C4-2B (cell line): Measurements from ENCODE around the gene TMOD1.

Experiments
- H3K27ac ChIP-seq: fragments of 450-650 bp; 2 replicates; pipeline ENCODE4 v1.5.1; 2017
- ZFX ChIP-seq: fragments of 450-650 bp; IDR thresholded peaks from 2 replicates; pipeline ENCODE4 v1.6.1; 2017
- TF ChIP-seq, protein P1 (sequence below): fragments of 450-650 bp; conservative IDR thresholded peaks from 2 replicates; pipeline ENCODE4 v1.5.1; 2017; ENCODE audit warnings: mild to moderate bottlenecking

Gene TMOD1

DNA sequence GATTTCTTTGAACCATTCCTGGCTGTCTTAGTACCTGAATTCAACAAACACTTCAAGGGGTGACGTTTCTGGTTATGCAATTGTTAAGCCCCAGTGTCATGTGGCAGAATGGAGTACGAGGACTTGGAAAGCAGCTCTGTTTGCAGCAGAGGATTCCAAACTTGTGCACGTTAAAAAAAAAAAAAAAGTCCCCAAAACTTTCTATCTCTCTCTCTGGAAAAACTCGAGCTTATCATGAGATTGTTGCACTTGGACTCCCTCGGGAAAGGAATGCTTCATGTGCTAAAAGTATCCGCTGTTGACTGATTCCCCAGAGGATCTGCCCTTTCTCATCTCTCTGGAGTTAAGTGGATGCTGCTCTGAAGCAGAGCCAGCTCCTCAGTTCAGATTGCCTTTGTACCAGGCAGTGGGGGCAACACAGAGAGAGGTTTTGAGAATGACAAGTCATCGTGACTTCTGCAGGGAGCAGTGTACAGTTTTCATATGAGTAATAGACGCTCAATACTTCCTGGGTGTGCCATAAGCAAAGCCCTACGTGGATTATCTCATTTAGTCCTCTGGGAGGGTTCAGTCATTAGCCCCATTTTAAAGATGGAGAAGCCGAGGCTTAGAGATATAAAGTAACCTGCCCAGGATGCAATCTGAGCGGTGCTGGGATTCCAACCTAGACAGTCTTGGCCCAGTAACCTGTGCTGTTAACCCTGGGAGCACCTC lies 28.1 kb downstream of the TMOD1 start:
- H3K27ac ChIP-seq, result no peak overlapping the region
- TF ChIP-seq, protein P1, sequence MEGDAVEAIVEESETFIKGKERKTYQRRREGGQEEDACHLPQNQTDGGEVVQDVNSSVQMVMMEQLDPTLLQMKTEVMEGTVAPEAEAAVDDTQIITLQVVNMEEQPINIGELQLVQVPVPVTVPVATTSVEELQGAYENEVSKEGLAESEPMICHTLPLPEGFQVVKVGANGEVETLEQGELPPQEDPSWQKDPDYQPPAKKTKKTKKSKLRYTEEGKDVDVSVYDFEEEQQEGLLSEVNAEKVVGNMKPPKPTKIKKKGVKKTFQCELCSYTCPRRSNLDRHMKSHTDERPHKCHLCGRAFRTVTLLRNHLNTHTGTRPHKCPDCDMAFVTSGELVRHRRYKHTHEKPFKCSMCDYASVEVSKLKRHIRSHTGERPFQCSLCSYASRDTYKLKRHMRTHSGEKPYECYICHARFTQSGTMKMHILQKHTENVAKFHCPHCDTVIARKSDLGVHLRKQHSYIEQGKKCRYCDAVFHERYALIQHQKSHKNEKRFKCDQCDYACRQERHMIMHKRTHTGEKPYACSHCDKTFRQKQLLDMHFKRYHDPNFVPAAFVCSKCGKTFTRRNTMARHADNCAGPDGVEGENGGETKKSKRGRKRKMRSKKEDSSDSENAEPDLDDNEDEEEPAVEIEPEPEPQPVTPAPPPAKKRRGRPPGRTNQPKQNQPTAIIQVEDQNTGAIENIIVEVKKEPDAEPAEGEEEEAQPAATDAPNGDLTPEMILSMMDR, result no peak
- no peak for TF ChIP-seq ZFX

DNA sequence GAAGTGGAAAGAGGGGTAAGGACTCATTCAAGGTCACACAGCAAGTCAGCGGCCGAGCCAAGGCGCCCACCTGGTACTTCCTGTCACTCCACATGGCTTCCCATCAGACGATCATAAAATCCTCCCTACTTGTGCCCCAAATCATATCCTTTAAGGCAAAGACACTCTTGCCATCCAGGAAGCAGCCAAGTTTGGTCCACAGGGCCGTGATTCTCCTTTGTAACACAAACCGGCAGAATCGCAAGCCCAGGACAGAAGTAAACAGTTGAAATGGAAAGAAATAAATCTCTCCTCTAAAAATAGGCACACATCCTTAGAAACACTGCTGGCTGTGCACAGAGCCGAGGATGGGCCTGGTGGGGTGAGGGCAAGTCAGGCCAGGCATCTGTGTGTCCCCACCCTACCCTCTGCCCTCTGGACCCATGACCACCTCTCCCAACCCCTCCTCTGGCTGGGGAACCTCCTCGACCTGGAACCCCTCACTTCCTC lies 30.5 kb downstream of the TMOD1 start:
- no peak for TF ChIP-seq ZFX
- TF ChIP-seq, protein P1, result no peak
- H3K27ac ChIP-seq, result no peak overlapping the region

DNA sequence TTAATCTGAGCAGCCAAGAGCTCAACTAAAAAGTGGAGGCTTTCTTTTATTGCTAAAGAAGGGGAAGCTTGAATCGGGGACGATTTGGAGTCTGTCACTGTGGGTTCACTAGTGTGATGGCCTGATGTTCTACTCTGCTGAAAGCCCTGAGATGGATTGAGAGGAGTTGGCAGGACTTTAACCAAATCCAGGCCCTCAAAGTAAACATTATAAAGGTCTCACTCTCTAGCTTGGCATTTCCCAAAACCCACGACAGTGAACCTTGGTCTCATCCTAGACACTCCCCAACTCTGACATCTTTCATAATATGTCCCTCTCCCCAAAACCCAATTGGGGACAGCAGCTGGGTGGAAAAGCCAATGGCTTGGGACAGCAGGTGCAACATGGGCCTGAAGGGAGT lies 32.7 kb downstream of the TMOD1 start:
- TF ChIP-seq ZFX, result no peak
- TF ChIP-seq, protein P1, result no peak
- H3K27ac ChIP-seq, result no peak overlapping the region

DNA sequence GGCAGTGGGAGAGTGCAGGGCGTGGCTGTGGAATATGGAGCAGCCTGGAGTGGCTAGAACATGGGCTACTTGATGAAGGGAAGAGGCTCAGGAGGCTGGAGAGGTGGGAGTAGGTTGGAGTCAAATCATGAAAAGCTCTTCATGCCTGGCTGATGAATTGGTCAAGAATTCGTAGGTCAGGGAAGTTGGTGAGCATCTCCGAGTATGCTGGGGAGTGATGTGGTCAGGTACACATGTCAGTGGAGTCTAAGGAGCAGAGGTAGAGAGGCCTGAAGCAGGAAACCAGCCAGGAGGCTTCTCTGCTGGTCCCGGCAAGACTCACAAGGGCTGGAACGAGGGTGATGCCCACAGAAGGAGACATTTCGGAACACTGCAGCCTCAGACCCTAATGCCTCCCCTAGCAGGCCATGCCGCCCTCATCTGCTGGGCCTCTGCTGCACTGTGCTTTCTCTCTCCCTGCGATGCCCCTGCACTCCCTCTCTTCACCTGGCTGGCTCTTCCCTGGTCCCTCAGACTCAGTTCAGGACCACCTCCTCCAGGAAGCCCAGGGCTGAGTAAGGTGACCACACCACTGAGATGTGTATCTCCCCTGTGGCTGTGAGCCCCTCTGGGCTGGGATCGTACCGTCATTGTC lies 33.6 kb downstream of the TMOD1 start:
- no peak overlapping the region for H3K27ac ChIP-seq
- TF ChIP-seq, protein P1, result no peak
- no peak for TF ChIP-seq ZFX

DNA sequence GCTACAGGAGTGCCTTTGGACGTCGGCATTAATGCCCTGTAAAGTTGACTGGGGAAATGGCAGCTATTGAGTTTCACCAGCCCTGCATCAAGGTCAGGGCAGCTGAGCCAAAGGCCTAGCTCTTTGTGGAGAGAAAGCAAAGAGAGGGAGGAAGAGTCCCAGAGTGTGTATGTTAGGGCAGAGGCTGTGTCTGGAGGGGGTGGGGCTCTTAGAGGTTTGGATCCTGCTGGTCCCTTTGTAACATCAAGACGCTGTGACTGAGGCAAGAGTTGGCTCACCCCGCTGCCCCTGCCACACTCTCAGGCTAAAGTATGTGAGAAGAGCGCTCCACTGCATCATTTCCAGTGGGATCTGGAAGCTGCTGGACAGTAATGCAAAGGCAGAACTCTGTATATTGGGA lies 34.3 kb downstream of the TMOD1 start:
- no peak overlapping the region for H3K27ac ChIP-seq
- no peak for TF ChIP-seq ZFX
- TF ChIP-seq, protein P1, result no peak

DNA sequence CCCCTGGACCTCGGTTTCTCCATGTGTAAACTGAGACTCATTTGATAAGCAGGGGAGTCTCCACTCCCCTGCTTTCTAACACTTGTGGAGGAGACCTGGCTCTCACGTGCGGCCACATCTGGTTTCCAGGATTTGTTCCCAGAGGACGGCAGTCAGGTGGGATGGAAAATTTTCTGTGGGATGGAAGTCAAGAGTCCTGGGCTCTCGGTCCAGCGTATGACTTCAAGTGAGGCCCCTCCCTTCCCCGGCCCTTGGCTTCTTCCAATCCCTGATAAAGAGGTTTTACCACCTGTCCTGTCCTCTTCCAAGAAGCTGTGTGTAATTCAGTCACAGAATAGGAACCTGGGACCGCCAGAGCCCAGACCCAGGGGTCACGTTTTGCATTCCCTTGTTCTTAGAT lies 35.0 kb downstream of the TMOD1 start:
- TF ChIP-seq ZFX, result no peak
- TF ChIP-seq, protein P1, result no peak
- H3K27ac ChIP-seq, result no peak overlapping the region

DNA sequence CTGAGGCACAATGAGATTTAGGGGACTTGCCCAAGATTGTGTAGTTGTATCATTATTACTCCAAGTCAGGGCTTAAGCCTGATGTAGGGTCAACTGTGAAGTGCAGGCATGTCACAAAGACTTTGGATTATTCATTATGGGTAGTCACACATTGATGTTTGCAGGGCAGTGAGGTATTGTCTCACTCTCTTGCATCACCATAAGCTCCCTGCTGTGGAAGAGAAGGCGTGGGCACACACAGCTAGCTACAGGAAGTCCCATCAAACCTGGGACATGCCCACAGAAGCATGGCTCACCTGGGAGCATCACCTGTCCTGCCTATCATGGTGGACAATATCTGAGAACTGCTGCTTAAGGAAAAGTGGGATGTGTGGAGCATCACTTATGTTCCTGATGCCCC lies 42.1 kb downstream of the TMOD1 start:
- TF ChIP-seq ZFX, result no peak
- TF ChIP-seq, protein P1, result no peak
- H3K27ac ChIP-seq, result no peak overlapping the region
